GM23248 (cell line): ENCODE results near the gene TYROBP. TPM values are rescaled to one million over a fixed set of nuclear protein-coding genes. Genes with fewer than 3 reads are reported as not detected.

Source experiments
- DNase-seq: peaks from one replicate; pipeline ENCODE4 v3.0.0-alpha.2; 2015
- H2AFZ ChIP-seq: fragments of 200-600 bp; sonication (generic); 2 replicates; pipeline ENCODE4 v1.6.1; 2016; ENCODE audit warnings: antibody characterized with exemption
- H3F3A ChIP-seq: fragments of 200-600 bp; sonication (generic); 2 replicates; pipeline ENCODE4 v1.6.1; 2016; ENCODE audit warnings: mild to moderate bottlenecking, antibody characterized with exemption, mixed run types; ENCODE audit not compliant: insufficient read depth
- H3K27ac ChIP-seq: fragments of 200-600 bp; sonication (generic); 2 replicates; pipeline ENCODE4 v1.5.1; 2016; ENCODE audit warnings: mild to moderate bottlenecking
- H3K27me3 ChIP-seq: fragments of 200-600 bp; sonication (generic); replicated peaks from 2 replicates; pipeline ENCODE4 v1.6.1; 2016; ENCODE audit warnings: mild to moderate bottlenecking; ENCODE audit not compliant: insufficient read depth
- H3K36me3 ChIP-seq: fragments of 200-600 bp; sonication (generic); 2 replicates; pipeline ENCODE4 v1.6.1; 2016; ENCODE audit warnings: low read depth, mild to moderate bottlenecking
- H3K4me1 ChIP-seq: fragments of 200-600 bp; sonication (generic); 2 replicates; pipeline ENCODE4 v1.6.1; 2016; ENCODE audit warnings: mild to moderate bottlenecking; ENCODE audit not compliant: insufficient read depth
- H3K4me2 ChIP-seq: fragments of 200-600 bp; sonication (generic); one replicate; pipeline ENCODE4 v1.6.1; 2016; ENCODE audit warnings: mild to moderate bottlenecking; ENCODE audit not compliant: unreplicated experiment
- H3K4me3 ChIP-seq: fragments of 200-600 bp; sonication (generic); 2 replicates; pipeline ENCODE4 v1.5.1; 2016; ENCODE audit warnings: mild to moderate bottlenecking
- H3K79me2 ChIP-seq: fragments of 200-600 bp; sonication (generic); 2 replicates; pipeline ENCODE4 v1.6.1; 2016; ENCODE audit warnings: mild to moderate bottlenecking; ENCODE audit not compliant: insufficient read depth
- H3K9ac ChIP-seq: fragments of 200-600 bp; sonication (generic); 2 replicates; pipeline ENCODE4 v1.6.1; 2016; ENCODE audit warnings: mild to moderate bottlenecking
- H3K9me2 ChIP-seq: fragments of 200-600 bp; sonication (generic); 2 replicates; pipeline ENCODE4 v1.6.1; 2016; ENCODE audit warnings: mixed run types, mild to moderate bottlenecking, moderate library complexity; ENCODE audit not compliant: insufficient read depth
- H3K9me3 ChIP-seq: fragments of 200-600 bp; sonication (generic); one replicate; pipeline ENCODE4 v1.6.1; 2017; ENCODE audit warnings: low read depth
- H4K20me1 ChIP-seq: fragments of 200-600 bp; sonication (generic); 2 replicates; pipeline ENCODE4 v1.6.0; 2016; ENCODE audit not compliant: insufficient read depth
- EZH2 ChIP-seq: fragments of 200-600 bp; sonication (generic); IDR thresholded peaks from 2 replicates; pipeline ENCODE4 v1.6.1; 2018; ENCODE audit warnings: antibody characterized with exemption, mild to moderate bottlenecking; ENCODE audit not compliant: insufficient read depth, poor library complexity, severe bottlenecking
- EZH2phosphoT487 ChIP-seq: fragments of 200-600 bp; sonication (generic); IDR thresholded peaks from 2 replicates; pipeline ENCODE4 v1.6.1; 2018; ENCODE audit warnings: antibody characterized with exemption, moderate library complexity, mild to moderate bottlenecking, low read depth; ENCODE audit not compliant: insufficient read depth
- WGBS, 2 experiments: methylation state at CpG; one replicate each; pipeline ENCODE4 v1.1.6; 2015 to 2017; ENCODE audit warnings: low lambda C conversion rate in 2 of 2, low coverage in 1 of 2; ENCODE audit errors: missing lambda C conversion rate in 2 of 2; 5-methylcytosine and 5-hydroxymethylcytosine counted together
- in situ Hi-C: fragments of 300-500 bp; cut with MboI; formaldehyde crosslinking; loops from 2 replicates; pipeline ENCODE4 v1.15.0; 2020
- polyA plus RNA-seq: library from polyadenylated mRNA; unstranded; fragments of >200 nt; fragmentation: Nextera tagmentation; extraction: Ambion mirVana; gene quantifications from 2 replicates; pipeline ENCODE4 v1.2.1, GENCODE V29; 2016
- small RNA-seq: library from RNA; depleted of rRNA; stranded (forward); fragments of <200 nt; gene quantifications from one replicate; pipeline ENCODE3, GENCODE V24; 2014; ENCODE audit warnings: low read depth, low replicate concordance
- total RNA-seq: library from RNA; depleted of rRNA; stranded (reverse); fragments of >200 nt; shearing (Covaris generic); gene quantifications from 2 replicates; pipeline ENCODE4 v1.2.3, GENCODE V29; 2014; rRNA removed

TYROBP gene
- total and polyA plus RNA-seq, 2 experiments from 2014 or later = not detected

GRCh38 chr19:35858311-35858710 is 49.8 kb downstream of the TYROBP start:
- Histone ChIP-seq H3K36me3 (no peaks in the 10 kb centered on the region), H3F3A (no peaks in the 10 kb centered on the region), H3K27me3 (peaks cover 71% of the 10 kb centered on the region), H3K9me3 (no peaks in the 10 kb centered on the region), H3K4me1 (no peaks in the 10 kb centered on the region), H3K4me2 (no peak overlapping the region), H4K20me1 (no peaks in the 10 kb centered on the region), H3K9me2 (no peaks in the 10 kb centered on the region), H3K27ac (no peak overlapping the region), H3K79me2 (no peaks in the 10 kb centered on the region), H2AFZ (no peak overlapping the region), H3K9ac (no peak overlapping the region), H3K4me3 (no peak overlapping the region)
- in situ Hi-C loops = no loop called here
- TF ChIP-seq EZH2phosphoT487 (no peak), EZH2 (no peak)
- no peak for DNase-seq
- WGBS, 2 experiments = 22 to 35% methylated on average over 6 of the region's 6 CpGs

DNA sequence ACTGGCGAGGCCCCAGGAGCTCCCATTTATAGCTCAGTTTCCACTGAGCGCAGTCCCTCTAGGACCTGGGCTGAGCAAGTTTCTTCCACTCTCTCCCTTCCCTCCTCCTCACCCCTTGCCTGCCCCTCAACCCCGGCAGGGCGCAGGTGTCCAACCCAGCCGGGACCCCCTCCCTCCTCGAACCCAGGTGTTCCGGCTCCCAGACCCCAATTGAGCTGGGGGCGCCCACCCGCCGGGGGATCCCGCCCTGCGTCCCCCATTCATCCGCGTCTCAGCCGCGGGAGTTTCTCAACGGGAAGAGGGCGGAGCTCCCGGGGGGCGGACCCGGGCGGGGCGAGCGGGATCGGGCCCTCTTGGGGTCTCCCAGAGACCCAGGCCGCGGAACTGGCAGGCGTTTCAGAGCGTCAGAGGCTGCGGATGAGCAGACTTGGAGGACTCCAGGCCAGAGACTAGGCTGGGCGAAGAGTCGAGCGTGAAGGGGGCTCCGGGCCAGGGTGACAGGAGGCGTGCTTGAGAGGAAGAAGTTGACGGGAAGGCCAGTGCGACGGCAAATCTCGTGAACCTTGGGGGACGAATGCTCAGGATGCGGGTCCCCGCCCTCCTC is 51.4 kb downstream of the TYROBP start, which contains the start of gene KIRREL2:
TSS of gene KIRREL2 (plus strand) at position 366 of the 604 bp plus-strand sequence. CDS start at position 575, 209 bp downstream.
- peaks cover 75% of the 10 kb centered on the region for H3K27me3 ChIP-seq
- H3K9ac ChIP-seq = peak within 1 kb of the TSS; percentile 20; the same call in 1 of the 2 replicates
- no peak for TF ChIP-seq EZH2
- no peak for TF ChIP-seq EZH2phosphoT487
- no peaks in the 10 kb centered on the region for H3K79me2 ChIP-seq
- no peaks in the 10 kb centered on the region for H3K4me1 ChIP-seq
- H2AFZ ChIP-seq = peak within 1 kb of the TSS; percentile 77
- no peaks in the 10 kb centered on the region for H3K9me3 ChIP-seq
- no peaks in the 10 kb centered on the region for H3K36me3 ChIP-seq
- H3F3A ChIP-seq = no peaks in the 10 kb centered on the region
- DNase-seq = no peak
- 2% methylated on average over 30 to 38 of the region's 42 CpGs for WGBS, 2 experiments
- no peak within 1 kb of the TSS for H3K27ac ChIP-seq
- in situ Hi-C loops = no loop called here
- H3K9me2 ChIP-seq = no peaks in the 10 kb centered on the region
- H3K4me3 ChIP-seq = peak within 1 kb of the TSS; percentile 73
- H3K4me2 ChIP-seq = peak within 1 kb of the TSS; percentile 81
- H4K20me1 ChIP-seq = no peaks in the 10 kb centered on the region

Small RNA genes lying within 50 kb of the gene (small RNA-seq; reads per million reads assigned to genes)
- gene AF038458.1 = not detected
- gene RN7SL402P = not detected

Other genes starting within 250 kb of the TYROBP start
- gene UPK1A, start 241.8 kb downstream of the TYROBP start, total RNA-seq = not detected in 2 replicates
- not detected in 2 replicates for gene UPK1A, start 241.8 kb downstream of the TYROBP start, polyA plus RNA-seq
- not detected in 2 replicates for gene ZBTB32, start 203.7 kb downstream of the TYROBP start, total RNA-seq
- not detected in 2 replicates for gene ZBTB32, start 203.7 kb downstream of the TYROBP start, polyA plus RNA-seq
- gene KMT2B, start 190.3 kb downstream of the TYROBP start, total RNA-seq = 6.8 and 7.5 TPM in 2 replicates
- 4.0 and 4.1 TPM in 2 replicates for gene KMT2B, start 190.3 kb downstream of the TYROBP start, polyA plus RNA-seq
- 1.4 TPM in 1 of 2 replicates, not detected in the other for gene IGFLR1, start 165.8 kb downstream of the TYROBP start, total RNA-seq
- gene IGFLR1, start 165.8 kb downstream of the TYROBP start, polyA plus RNA-seq = 3.2 and 3.3 TPM in 2 replicates
- 10.7 and 18.8 TPM in 2 replicates for gene U2AF1L4, start 162.9 kb downstream of the TYROBP start, total RNA-seq
- 23.1 and 25.3 TPM in 2 replicates for gene U2AF1L4, start 162.9 kb downstream of the TYROBP start, polyA plus RNA-seq
- 15.7 and 21.6 TPM in 2 replicates for gene PSENEN, start 162.6 kb downstream of the TYROBP start, total RNA-seq
- gene PSENEN, start 162.6 kb downstream of the TYROBP start, polyA plus RNA-seq = 99.7 and 108 TPM in 2 replicates
- 12.0 and 12.3 TPM in 2 replicates for gene LIN37, start 159.7 kb downstream of the TYROBP start, total RNA-seq
- gene LIN37, start 159.7 kb downstream of the TYROBP start, polyA plus RNA-seq = 9.5 and 9.7 TPM in 2 replicates
- 14.1 and 24.3 TPM in 2 replicates for gene HSPB6, start 151.3 kb downstream of the TYROBP start, total RNA-seq
- 220 and 238 TPM in 2 replicates for gene HSPB6, start 151.3 kb downstream of the TYROBP start, polyA plus RNA-seq
- 2.7 and 7.6 TPM in 2 replicates for gene PROSER3, start 150.1 kb downstream of the TYROBP start, total RNA-seq
- gene PROSER3, start 150.1 kb downstream of the TYROBP start, polyA plus RNA-seq = 10.9 and 12.6 TPM in 2 replicates
- 2.0 and 24.9 TPM in 2 replicates for gene ARHGAP33, start 132.7 kb downstream of the TYROBP start, total RNA-seq
- gene ARHGAP33, start 132.7 kb downstream of the TYROBP start, polyA plus RNA-seq = 1.1 and 1.9 TPM in 2 replicates
- gene PRODH2, start 95.5 kb downstream of the TYROBP start, total RNA-seq = not detected in 2 replicates
- gene PRODH2, start 95.5 kb downstream of the TYROBP start, polyA plus RNA-seq = not detected in 2 replicates
- gene NPHS1, start 55.8 kb downstream of the TYROBP start, total RNA-seq = not detected in 2 replicates
- not detected in 2 replicates for gene NPHS1, start 55.8 kb downstream of the TYROBP start, polyA plus RNA-seq
- gene KIRREL2, start 51.4 kb downstream of the TYROBP start, total RNA-seq = not detected in 2 replicates
- gene KIRREL2, start 51.4 kb downstream of the TYROBP start, polyA plus RNA-seq = not detected in 2 replicates
- gene APLP1, start 39.7 kb downstream of the TYROBP start, total RNA-seq = 10.6 and 20.4 TPM in 2 replicates
- 16.7 and 16.8 TPM in 2 replicates for gene APLP1, start 39.7 kb downstream of the TYROBP start, polyA plus RNA-seq
- 5.0 and 7.6 TPM in 2 replicates for gene NFKBID, start 7.8 kb downstream of the TYROBP start, total RNA-seq
- 3.9 and 7.1 TPM in 2 replicates for gene NFKBID, start 7.8 kb downstream of the TYROBP start, polyA plus RNA-seq
- not detected in 2 replicates for gene HCST, start 5.8 kb downstream of the TYROBP start, total RNA-seq
- gene HCST, start 5.8 kb downstream of the TYROBP start, polyA plus RNA-seq = 9.1 and 11.3 TPM in 2 replicates
- 5.3 and 9.4 TPM in 2 replicates for gene LRFN3, start 28.1 kb upstream of the TYROBP start, total RNA-seq
- 7.1 and 7.5 TPM in 2 replicates for gene LRFN3, start 28.1 kb upstream of the TYROBP start, polyA plus RNA-seq
- 38.3 and 49.7 TPM in 2 replicates for gene SDHAF1, start 86.9 kb upstream of the TYROBP start, total RNA-seq
- gene SDHAF1, start 86.9 kb upstream of the TYROBP start, polyA plus RNA-seq = 17.2 and 20.3 TPM in 2 replicates
- not detected in 2 replicates for gene SYNE4, start 100.5 kb upstream of the TYROBP start, total RNA-seq
- 0.11 and 0.31 TPM in 2 replicates for gene SYNE4, start 100.5 kb upstream of the TYROBP start, polyA plus RNA-seq
- 32.1 and 34.1 TPM in 2 replicates for gene ALKBH6, start 105.9 kb upstream of the TYROBP start, total RNA-seq
- gene ALKBH6, start 105.9 kb upstream of the TYROBP start, polyA plus RNA-seq = 25.6 and 29.2 TPM in 2 replicates
- gene CLIP3, start 124.6 kb upstream of the TYROBP start, total RNA-seq = 10.9 and 14.9 TPM in 2 replicates
- gene CLIP3, start 124.6 kb upstream of the TYROBP start, polyA plus RNA-seq = 48.2 and 49.0 TPM in 2 replicates
- gene THAP8, start 146.0 kb upstream of the TYROBP start, total RNA-seq = 3.8 and 8.2 TPM in 2 replicates
- 11.8 and 12.8 TPM in 2 replicates for gene THAP8, start 146.0 kb upstream of the TYROBP start, polyA plus RNA-seq
- 2.8 and 3.4 TPM in 2 replicates for gene WDR62, start 146.6 kb upstream of the TYROBP start, total RNA-seq
- gene WDR62, start 146.6 kb upstream of the TYROBP start, polyA plus RNA-seq = 2.6 and 2.7 TPM in 2 replicates
- not detected in 2 replicates for gene OVOL3, start 202.8 kb upstream of the TYROBP start, total RNA-seq
- not detected in 2 replicates for gene OVOL3, start 202.8 kb upstream of the TYROBP start, polyA plus RNA-seq
- 44.1 and 44.4 TPM in 2 replicates for gene POLR2I, start 206.6 kb upstream of the TYROBP start, total RNA-seq
- 130 and 143 TPM in 2 replicates for gene POLR2I, start 206.6 kb upstream of the TYROBP start, polyA plus RNA-seq
- 221 and 304 TPM in 2 replicates for gene TBCB, start 207.2 kb upstream of the TYROBP start, total RNA-seq
- gene TBCB, start 207.2 kb upstream of the TYROBP start, polyA plus RNA-seq = 279 and 292 TPM in 2 replicates
- 540 and 588 TPM in 2 replicates for gene CAPNS1, start 231.8 kb upstream of the TYROBP start, total RNA-seq
- 344 and 353 TPM in 2 replicates for gene CAPNS1, start 231.8 kb upstream of the TYROBP start, polyA plus RNA-seq
- gene COX7A1, start 244.2 kb upstream of the TYROBP start, total RNA-seq = 8.4 and 9.2 TPM in 2 replicates
- gene COX7A1, start 244.2 kb upstream of the TYROBP start, polyA plus RNA-seq = 93.2 and 95.6 TPM in 2 replicates